PFSK-1 (cell line): Measurements from ENCODE around the gene B3GNT2.

Source experiments
- SIN3A ChIP-seq: IDR thresholded peaks from 2 replicates; pipeline ENCODE4 v1.6.1; 2012; ENCODE audit warnings: mild to moderate bottlenecking, low read length, moderate library complexity, borderline replicate concordance; ENCODE audit not compliant: insufficient read depth
- TAF1 ChIP-seq: IDR thresholded peaks from 2 replicates; pipeline ENCODE4 v1.6.1; 2012; ENCODE audit warnings: low read length, control low read depth, borderline replicate concordance; ENCODE audit not compliant: insufficient read depth
- TF ChIP-seq, protein P1 (sequence below), 2 experiments: IDR thresholded peaks; 2 replicates each; pipeline versions ENCODE4 v1.6.1 to v1.8.0; 2011 to 2012; ENCODE audit warnings: low read depth in 2 of 2, low read length in 2 of 2, control low read depth in 1 of 2, inconsistent platforms in 1 of 2, mild to moderate bottlenecking in 1 of 2, moderate library complexity in 1 of 2; ENCODE audit not compliant: insufficient read depth in 1 of 2

DNA sequence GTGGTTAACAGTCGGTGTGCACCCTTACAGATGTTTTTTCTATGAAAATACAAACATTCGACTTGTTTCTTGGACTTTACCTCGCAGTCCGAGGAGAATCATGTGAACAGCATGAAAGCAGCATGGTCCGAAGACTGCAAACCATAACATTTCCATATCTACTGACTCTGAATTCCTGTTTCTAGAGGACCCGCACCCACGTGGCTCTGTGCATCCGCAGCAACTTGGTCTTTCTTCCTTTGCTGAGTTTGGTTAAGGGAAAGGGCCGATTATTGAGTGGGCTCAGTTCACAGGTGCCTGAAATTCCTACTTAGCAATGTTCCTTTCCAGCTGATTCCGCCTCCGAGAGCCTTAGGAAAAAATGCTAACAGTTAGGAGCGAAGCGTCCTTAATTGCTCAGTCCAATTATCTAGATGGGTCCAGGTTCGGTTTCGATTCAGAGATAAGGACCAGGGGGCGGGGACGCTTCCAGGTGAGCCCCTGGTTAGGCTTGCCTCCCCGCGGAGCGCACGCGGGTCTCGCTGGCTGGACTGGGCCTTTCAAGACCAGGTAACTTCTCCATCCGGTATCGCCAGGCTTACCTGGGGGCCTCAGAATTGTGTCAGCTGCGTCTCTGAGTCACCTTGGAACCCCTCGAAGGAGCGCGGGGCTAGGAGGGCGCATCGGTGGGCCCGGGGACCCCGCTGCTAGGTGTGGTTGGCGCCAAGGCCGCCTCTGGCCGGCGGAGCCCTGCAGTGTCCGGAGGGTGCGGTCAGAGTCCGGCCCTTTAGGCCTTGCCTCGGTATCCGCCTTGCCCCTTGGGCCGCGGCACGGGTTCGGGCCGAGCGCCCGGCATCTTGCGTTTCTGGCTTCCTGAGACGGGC, 1.1 kb upstream of the B3GNT2 start:
- TF ChIP-seq, protein P1, sequence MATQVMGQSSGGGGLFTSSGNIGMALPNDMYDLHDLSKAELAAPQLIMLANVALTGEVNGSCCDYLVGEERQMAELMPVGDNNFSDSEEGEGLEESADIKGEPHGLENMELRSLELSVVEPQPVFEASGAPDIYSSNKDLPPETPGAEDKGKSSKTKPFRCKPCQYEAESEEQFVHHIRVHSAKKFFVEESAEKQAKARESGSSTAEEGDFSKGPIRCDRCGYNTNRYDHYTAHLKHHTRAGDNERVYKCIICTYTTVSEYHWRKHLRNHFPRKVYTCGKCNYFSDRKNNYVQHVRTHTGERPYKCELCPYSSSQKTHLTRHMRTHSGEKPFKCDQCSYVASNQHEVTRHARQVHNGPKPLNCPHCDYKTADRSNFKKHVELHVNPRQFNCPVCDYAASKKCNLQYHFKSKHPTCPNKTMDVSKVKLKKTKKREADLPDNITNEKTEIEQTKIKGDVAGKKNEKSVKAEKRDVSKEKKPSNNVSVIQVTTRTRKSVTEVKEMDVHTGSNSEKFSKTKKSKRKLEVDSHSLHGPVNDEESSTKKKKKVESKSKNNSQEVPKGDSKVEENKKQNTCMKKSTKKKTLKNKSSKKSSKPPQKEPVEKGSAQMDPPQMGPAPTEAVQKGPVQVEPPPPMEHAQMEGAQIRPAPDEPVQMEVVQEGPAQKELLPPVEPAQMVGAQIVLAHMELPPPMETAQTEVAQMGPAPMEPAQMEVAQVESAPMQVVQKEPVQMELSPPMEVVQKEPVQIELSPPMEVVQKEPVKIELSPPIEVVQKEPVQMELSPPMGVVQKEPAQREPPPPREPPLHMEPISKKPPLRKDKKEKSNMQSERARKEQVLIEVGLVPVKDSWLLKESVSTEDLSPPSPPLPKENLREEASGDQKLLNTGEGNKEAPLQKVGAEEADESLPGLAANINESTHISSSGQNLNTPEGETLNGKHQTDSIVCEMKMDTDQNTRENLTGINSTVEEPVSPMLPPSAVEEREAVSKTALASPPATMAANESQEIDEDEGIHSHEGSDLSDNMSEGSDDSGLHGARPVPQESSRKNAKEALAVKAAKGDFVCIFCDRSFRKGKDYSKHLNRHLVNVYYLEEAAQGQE (IDR thresholded peaks at IDR 0.05; ENCODE audit: insufficient read depth in 1 of 2, low read depth in 2 of 2, low read length in 2 of 2), result no peak
- no peak for TF ChIP-seq TAF1
- TF ChIP-seq SIN3A, result no peak
